Measurements from ENCODE around the gene ZC3H12D.

Gene ZC3H12D

DNA sequence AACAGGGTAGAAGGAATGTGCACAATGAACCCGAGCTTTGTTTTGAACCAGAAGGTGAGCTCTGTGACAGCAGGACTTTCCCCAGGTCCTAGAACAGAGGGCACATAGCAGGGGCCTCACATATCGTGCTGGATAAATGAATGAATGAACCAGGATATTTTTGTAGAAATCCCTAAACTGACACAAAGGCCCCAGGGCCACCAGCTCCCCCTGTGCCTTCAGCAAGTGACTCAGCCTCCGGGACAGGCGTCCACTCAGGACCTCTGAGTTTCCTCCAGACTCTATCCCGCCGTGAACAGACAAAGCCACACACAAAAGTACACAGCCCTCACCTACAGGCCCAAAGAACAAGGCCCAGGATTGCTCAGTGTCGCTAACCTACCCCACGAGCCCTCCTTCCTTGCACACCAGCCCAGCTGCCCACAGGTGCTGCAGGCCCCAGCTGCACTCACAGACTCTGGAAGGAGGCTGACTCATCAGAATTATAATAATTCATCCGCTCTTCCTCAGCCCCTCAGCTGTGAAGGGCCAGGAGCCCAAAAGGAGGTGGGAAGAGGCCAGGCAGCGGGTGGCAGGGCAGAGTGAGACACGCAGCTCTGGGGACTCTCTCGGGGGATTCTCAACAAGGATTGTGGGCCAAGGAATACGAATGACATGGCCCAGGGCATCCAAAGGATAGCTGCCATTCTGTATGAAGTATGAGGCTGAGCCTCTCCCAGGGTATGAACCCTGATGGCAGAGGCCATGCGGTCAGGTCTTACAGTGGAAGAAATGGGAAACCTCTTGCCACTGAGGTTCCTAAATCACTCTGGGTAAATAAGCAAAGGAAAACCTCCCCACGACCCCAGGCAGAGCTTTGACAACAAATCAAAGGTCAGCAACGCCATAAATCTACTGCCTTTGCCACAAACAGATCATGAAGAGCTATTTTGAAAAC is 43.8 kb downstream of the ZC3H12D start:
- DNase-seq: no peak

DNA sequence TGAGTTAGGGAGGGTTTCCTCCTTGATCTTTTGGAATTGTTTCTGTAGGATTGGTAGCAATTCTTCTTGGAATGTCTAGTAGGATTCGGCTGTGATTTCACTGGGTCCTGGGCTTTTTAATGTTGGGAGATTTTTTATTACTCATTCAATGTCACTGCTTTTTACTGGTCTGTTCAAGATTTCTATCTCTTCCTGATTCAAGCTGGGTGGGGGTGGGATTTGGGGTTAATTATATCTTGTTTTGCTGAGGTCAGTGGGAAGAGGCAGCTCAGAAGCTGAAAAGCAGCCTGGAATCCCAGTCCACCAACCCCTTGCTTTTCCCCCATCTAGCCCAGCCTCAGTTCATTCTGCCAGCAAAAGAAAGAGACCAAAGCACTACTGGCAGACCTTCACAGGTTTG is 45.2 kb downstream of the ZC3H12D start:
- no peak for DNase-seq

DNA sequence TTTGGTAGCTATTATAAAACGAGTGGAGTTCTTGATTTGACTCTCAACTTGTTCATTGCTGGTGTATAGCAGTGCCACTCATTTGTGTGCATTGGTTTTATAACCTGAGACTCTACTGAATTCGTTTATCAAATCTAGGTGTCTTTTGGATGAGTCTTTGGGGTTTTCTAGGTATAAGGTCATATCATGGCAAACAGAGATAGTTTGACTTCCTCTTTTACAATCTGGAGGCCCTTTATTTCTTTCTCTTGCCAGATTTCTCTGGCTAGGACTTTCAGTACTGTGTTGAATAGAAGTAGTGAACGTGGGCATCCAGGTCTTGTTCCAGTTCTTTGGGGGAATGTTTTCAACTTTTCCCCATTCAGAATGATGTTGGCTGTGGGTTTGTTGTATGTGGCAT is 46.0 kb downstream of the ZC3H12D start:
- peak; percentile 44 for DNase-seq

DNA sequence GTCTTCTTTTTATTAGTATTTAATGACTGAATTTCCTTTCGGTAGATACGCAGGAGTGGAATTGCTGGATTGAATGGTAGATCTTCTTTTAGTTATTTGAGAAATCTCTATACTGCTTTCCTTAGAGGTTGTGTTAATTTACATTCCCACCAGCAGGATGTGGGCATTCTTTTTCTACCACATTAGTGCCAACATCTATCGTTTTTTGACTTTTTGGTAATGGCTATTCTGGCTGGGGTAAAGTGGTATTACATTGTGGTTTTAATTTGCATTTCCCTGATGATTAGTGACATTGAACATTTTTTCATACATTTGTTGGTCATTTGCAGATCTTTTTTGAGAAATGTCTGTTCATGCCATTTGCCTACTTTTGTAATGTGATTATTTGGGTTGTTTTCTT is 47.6 kb downstream of the ZC3H12D start:
- no peak for DNase-seq

DNA sequence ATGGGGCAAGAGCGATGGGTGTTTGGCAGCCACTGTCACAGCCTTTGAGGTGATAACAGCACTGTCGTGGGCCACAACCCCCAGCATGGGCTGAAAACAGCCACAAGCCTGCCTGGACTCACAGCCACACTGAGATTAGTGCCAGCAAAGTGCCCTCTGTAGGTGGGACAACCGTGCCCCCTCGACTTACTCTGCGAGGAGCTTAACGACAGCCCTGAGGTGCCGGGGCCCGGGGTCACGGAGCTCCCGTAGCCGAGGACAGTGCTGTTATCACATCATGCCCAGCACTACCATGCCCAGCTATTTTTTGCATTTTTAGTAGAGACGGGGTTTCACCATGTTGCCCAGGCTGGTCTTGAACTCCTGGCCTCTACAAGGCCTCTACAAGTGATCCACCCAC is 48.2 kb downstream of the ZC3H12D start:
- DNase-seq: no peak

DNA sequence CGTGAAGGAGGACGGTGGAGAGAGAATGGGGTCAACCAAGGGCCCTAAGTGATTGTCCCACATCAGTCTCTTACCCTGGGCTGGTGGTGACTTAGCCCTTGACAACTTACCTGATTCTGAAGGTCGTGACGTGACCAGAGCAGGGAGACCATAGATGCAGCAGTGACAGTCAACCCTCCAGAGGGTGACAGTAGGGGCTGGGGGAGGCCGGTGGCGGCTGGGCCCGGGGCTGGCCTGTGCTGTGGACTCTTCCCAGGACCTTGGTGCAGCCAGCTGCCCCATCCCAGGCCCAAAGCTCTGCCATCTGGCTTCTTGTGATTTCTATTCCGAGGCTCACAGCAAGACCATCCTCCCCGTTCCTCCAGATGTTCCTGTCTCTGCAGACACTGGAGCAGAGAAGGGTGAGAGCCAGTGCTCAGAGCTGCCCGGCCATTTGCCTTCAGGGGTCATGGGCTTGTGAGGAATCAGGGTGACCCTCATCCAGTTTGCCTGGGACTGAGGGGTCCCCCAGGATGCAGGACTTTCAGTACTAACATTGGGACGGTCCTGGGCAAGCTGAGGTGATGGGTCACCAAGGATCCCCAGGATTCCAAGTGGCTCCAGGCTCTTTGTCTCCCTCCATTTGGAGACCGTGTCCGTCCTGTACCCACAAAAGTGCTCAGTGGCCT is 48.8 kb downstream of the ZC3H12D start:
- DNase-seq: no peak

DNA sequence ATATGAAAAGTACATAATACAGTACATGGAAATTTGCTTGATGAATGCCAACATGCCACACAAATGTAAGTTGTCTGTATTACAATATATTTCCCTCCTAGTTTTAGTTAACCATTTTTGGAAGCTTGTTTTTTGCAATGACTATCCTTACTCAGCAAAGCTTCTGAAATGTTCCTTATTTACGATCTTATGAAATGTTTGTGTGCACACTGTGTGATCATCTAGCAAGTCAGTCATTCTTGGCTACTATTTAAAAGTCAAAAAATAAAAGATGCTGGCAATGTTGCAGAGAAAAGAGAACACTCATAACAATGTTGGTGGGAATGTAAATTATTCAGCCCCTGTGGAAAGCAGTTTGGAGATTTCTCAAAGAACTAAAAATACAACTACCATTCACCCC is 50.9 kb downstream of the ZC3H12D start:
- DNase-seq: no peak

DNA sequence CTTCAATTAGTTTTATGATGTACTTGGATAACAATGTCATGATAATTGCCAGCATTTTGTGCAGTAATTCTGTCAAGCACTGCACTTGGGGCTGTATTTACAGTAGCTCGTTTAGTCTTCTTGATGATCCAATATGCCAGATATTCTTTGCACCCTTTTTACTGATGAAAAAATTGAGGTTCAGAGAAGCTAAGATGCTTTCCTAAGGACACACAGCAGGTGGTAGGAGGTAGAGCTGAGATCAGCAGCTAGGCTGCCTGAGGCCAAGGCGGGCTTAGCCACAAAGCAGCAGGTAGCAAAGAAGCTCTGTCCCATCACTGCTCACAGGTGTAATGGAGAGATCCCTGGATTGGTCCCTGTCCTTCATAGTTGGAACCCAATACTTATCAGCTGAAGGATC is 51.4 kb downstream of the ZC3H12D start:
- DNase-seq: no peak

DNA sequence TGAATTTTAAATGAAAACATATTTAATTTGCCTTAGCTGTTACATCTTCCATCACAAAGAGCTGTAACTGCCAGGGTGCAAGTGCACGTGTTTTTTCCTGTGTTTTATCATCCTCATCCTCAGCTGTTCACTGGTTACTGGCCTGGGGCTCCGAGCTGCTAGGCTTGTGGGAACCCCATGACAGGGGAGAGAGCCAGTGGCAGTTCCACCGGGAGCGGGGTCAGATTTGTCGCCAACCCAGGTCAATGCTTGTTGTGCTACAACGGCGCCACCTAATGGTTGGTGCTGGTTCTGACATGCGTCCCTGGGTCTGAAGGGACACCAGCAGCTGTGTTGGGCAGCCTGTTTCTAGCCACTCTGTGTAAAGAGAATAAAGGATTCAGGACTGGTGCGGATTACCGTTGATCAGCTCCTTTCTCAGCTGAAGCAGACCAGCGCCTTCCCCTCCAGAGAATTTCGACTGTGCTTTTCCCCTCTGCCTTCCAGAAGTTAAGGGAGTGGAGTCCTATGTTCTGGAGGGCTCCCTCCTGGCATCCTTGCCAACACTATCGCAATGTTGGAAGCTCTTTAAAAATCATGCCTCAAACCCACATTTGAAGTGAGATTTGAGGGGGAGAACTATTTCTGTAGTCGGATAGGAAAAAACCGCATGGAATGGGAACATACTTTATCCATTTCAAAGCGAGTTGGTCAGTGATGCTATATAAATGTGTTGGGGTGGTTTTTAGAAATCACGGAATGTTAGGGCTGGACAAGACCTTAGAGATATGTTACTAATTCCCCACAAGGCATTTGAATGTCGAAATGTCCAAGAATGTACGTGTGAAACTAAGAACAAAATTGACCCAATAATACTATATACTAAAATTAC is 52.7 kb downstream of the ZC3H12D start:
- peak; percentile 92 for DNase-seq

DNA sequence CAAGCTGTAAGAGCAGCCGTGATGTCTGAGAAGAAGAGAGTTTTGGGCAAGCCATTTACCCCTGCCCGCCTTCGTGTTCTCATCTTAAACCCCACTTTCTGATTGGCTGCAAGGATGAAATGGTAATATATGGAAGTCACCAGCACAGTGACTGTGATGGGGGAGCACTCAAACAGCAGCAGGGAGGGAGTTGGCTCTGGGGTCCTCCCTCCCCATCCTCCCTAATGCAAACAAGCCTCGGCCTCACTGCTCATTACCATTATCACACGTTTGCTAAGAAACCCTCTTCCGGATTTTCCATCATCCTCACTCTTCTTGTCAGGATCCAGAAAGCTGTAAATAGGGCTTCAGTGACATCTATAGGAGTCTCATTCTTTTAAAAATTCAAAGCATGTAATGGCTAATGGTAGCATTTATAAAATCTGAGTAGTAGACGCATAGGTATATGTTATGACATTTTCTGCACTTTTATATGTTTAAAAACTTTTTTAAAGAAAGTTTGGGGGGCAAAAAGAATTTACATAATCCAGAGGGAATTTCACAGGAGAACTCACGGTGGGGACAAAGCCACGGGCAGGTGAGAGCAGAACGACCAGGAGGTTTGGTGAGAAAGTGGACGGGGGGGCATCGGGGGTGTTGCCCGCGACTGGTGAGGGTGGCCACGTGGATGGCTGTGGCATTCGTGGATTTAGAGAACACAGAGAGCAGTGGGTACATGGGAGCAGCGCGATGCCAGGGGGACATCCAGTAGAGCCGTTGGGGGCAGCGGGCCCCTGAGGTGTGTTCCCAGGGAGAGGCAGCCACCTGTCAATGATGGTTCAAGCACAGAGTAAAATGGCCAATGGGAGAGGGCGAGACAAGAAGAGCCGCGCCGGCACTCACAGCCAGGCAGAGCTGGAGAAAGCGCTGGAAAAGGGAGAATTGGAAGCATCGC is 55.1 kb downstream of the ZC3H12D start:
- DNase-seq: no peak

DNA sequence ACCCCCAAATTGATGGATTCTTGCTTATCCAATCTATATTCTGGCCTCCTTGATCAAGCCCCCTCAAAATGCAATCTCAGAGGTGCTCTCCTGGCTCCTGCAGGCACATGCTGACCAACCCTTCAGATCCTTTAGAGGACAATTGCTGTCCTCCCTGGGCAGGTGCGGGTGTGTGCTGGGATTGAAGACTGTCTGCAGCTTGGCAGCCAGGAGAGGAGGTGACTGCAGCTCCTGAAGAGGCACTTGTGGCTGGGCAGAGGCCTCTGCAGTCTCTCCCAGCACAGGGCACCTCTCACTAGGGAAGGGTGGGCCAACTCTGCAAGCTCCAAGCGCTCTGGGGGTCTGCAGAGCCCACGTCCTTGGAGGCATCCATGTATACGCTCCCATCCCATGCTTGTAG is 56.2 kb downstream of the ZC3H12D start:
- no peak for DNase-seq

DNA sequence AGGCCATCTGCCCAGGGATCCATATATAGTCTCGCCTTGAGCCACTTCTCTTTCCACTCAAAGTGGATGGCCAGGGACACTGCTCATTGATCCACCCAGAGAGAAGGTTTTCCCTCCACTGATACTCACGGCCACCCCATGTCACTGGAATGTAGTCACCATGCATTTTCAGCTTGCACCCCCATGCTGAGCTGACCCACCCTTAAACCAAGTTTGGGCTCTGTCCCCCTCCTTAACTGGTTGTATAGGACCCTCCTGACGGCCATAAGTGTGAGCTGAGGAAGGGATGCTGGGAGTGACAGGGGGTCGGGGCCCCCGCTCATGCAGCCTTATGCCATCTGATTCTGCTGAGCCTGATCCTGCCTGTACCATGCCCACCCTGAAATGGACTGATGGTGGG is 59.1 kb downstream of the ZC3H12D start:
- no peak for DNase-seq

DNA sequence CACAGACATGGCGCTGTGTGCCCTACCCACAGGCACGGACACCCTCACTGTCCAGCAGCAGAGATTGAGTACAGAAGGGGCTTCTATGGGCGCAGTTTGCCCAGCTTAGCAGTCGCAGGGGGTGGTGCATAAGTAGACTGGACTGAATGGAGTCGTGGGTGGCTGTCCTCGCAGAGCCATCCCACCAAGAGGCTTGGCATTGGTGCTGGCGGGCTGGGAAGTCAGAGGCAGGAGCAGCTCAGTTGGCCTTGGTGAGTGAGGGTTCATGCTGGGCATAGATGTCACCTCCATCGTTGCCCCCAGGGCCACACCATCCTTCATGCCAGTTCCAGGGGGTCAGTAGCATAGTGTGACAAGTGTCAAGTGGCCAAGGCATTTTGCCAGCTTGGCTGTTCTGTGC is 59.6 kb downstream of the ZC3H12D start:
- no peak for DNase-seq

DNA sequence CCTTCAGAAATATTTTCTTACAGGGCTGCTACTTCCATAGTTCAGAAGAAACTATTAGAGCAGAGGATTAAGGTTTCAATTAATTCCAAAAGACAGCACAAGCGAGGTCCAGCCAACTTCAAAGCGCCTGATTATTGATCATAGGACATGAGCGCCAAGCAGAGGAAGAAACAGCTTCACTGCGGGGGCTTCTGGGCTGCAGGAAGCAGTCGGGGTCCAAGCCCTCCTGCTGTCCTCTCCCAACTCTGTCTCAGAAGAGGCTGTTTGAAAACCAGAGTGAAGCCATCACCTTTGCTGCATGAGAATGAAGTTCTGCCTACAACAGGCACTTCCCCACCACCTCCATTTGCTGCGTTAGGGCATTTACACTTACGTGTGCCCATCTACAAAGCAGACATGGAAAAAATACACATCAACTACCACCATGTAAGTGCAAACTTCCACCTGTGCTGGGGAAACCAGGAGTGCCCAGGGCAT is 60.8 kb downstream of the ZC3H12D start:
- DNase-seq: no peak

DNA sequence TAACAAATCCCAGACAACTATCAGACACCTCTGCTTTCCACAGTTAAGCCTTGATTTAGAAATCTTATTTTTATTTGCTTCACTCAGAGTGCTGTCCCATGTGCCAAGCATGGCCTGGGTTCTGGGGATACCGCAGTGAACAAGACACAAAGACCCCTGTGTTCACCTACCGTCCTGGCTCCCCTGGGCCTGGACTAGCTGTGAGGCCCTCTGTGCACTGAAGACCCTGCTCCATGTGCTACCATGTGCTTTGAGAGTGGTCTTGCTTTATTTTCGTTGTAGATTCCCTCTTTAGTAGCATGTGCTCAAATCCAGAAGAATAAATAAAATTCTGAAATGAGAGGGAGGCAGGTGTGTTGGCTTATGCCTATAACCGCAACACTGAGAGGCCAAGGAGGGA is 62.2 kb downstream of the ZC3H12D start:
- no peak for DNase-seq

DNA sequence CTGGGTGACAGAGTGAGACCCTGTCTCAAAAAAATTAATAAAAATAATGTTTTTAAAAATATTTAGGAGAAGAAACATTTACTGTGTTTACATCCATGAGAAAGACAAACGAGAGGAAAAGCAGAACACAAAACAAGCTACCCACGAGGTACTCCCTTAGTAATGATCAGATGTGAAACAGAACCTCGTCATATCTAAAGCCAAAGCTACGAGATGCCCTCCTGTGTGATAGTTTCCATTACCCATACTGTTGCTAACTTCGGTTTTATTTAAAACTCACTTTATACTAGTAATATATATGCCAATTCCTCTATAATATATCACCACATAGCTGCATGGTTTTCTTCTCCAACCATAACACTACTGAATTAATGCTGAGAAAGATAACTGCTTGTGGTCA is 63.7 kb downstream of the ZC3H12D start:
- DNase-seq: no peak

DNA sequence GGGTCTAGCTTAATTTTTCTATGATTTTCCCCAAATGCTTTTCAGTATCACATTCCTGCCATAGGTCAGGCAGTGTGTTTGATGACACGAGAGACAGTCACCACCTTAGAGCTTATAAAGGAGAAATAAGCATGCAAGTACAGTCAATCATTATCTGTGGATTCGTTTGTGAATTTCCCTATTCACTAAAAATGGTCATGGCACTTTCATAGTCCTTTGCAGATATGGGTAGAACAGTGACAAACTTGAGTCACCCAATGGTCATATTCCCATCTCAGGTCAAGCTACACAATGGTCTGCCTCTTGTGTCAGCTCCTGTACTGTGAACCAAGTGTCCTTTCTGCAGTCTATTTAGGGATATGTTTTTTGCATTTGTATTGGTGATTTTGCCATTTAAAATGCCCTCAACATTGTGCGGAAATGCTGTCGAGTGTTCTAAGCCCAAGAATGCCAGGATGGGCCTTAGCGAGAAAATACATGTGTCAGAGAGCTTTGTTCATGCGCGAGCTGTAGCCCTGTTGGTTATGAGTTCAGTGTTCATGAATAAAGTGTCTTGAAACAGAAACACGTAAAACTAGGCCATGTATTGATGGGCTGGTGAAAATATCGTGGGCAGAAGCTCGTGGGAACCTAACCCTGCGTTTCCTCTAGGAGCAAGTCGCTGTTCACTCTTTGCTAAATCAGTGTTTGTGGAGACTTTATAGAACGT is 65.0 kb downstream of the ZC3H12D start:
- DNase-seq: no peak

DNA sequence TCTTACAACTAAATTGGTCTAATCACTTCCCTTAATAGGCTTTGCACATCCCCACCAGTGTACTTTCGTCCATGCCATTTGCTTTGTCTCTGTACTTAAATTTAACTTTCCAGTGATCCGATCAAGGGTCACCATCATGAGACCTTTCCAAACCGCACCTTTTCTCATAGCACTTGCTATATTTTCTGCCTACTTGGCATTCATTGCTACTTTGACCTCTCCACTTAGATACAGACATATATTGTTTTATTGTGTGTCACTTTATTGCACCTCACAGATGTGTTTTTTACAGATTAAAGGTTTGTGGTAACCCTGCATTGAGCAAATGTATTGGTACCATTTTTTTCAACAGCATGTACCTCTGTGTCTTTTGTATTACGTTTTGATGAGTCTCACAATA is 70.0 kb downstream of the ZC3H12D start:
- no peak for DNase-seq

DNA sequence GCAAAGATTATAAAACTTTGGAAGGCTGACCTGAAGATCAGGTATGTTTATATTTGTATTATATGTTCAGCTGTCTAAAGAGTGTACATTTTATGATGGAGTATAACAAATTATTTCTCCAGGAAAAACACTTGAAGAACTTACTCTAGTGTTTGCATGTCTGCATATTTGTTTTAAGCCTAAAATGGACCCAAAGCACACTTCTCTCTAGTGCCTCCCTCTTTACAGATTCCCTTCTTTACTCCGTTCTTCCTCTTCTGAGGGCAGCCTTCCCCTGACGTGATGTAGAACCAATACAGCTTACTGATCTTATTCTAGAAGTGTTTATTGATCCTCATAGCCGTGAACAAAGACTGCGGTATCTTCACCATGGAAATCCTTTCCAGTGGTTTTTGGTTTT is 70.8 kb downstream of the ZC3H12D start:
- no peak for DNase-seq

DNA sequence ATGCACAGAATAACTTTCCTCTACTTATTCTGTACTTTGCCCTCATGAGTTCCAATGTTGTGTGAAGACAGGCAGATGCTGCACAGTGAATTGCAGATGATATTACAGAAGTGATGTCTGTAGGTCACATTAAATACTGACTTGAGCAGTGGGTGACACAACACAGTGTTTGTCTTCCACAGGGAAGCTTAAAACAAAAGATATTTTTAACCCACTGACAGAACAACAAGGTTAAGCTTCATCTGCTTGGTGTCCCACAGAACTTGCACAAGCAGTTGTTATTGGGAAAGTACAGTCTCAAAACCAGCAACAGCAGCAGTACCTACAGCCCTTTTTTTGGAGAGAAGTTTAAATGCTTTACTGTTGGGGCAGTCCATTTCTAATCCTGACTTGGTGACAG is 74.3 kb downstream of the ZC3H12D start:
- no peak for DNase-seq

DNA sequence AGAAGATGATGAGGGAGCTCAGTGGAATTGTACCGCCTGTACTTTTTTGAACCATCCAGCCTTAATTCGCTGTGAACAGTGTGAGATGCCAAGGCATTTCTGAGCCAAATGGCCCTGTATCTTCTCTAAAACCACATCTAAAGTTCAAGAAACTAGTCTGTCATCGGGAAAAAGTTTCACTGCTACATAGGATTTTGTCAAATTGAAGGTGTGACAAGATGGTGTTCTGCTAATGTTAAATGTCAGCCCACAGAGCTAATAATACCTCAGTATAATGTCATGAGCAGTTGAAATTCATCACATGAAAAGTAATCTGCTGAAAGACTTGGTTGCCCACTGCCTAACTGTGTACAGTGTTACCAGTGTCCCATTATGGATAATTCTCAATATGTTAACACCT is 75.2 kb downstream of the ZC3H12D start:
- no peak for DNase-seq

Measured in hematopoietic multipotent progenitor cell treated with erythropoietin and hydrocortisone succinate and interleukin-3 and kit ligand, for 4 days (in vitro differentiated cells).